GM18909 (cell line): ENCODE measurements around the gene TMEM14B.
"Not testable (repeated sequence)": the region's sequence is repeated elsewhere in the genome, so short reads cannot be mapped to it uniquely, and the experiment has no call there.

Experiments
- ATAC-seq: cut with Tn5 transposase; IDR thresholded peaks from one replicate; pipeline ENCODE4 v1.9.1; 2021; ENCODE audit warnings: mild to moderate bottlenecking; ENCODE audit not compliant: unreplicated experiment, poor library complexity

TMEM14B gene

GRCh38 chr6:10747251-10747972, at the start of gene TMEM14B:
Gene TMEM14B (plus strand): TSS chr6:10747805. CDS start chr6:10749246, 1,441 bp downstream.
- peak; percentile 96 for ATAC-seq

DNA sequence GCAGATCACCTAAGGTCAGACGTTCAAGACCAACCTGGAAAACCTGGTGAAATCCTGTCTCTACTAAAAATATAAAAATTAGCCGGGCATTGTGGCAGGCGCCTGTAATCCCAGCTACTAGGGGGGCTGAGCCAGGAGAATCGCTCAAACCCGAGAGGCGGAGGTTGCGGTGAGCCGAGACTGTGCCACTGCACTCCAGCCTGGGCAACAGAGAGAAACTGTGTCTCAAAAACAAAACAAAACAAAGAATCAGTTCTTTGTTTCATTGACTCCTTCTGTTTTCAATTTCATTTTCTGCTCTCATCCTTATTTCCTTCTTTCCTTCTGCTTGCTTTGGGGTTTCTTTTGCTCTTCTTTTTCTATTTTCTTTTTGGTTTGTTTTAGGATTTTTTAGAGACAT, 33.6 kb upstream of the TMEM14B start:
- ATAC-seq = no peak

- ATAC-seq = no peak
Observed at GRCh38 chr6:10719296-10719963, 28.2 kb upstream of the TMEM14B start.

GRCh38 chr6:10719964-10720264, 27.7 kb upstream of the TMEM14B start:
- ATAC-seq = no peak

DNA sequence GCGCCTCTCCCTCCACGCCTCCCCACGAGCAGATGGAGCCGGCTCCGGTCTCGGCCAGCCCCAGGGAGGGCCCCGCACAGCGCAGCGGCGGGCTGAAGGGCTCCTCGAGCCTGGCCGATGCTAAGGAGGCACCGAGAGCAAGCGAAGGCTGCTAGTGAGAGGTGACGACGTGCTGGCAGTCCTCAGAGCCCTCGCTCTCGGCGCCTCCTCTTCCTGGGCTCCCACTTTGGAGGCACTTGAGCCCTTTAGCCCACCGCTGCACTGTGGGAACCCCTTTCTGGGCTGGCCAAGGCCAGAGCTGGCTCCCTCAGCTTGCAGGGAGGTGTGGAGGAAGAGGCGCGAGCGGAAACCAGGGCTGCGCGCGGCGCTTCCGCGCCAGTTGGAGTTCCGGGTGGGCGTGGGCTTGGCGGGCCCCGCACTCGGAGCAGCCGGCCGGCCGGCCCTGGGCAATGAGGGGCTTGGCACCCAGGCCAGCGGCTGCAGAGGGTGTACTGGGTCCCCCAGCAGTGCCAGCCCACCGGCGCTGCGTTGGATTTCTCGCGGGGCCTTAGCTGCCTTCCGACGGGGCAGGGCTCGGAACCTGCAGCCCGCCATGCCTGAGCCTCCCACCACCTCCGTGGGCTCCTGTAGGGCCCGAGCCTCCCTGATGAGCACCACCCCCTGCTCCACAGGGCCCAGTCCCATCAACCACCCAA, 27.2 kb upstream of the TMEM14B start:
- ATAC-seq = no peak

DNA sequence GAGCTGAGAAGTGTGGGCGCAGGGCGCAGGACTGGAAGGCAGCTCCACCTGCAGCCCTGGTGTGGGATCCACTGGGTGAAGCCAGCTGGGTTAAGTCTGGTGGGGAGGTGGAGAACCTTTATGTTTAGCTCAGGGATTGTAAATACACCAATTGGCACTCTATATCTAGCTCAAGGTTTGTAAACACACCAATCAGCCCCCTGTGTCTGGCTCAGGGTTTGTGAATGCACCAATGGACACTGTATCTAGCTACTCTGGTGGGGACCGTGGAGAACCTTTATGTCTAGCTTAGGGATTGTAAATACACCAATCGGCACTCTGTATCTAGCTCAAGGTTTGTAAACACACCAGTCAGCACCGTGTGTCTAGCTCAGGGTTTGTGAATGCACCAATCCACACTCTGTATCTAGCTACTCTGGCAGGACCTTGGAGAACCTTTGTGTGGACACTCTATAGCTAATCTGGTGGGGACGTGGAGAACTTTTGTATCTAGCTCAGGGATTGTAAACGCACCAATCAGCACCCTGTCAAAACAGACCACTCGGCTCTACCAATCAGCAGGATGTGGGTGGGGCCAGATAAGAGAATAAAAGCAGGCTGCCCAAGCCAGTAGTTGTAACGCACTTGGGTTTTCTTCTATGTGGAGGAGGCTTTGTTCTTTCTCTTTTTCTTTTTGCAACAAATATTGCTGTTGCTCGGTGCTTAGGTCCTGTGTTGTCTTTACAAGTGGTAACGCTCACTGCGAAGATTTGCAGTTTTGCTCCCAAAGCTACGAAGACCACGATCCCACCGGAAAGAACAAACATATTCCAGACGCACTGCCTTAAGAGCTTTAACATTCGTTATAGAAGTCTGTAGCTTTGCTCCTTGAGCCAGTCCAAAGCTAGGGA, 26.4 kb upstream of the TMEM14B start:
- not testable (repeated sequence) for ATAC-seq

GRCh38 chr6:10721850-10722569, 25.6 kb upstream of the TMEM14B start:
- no peak for ATAC-seq

DNA sequence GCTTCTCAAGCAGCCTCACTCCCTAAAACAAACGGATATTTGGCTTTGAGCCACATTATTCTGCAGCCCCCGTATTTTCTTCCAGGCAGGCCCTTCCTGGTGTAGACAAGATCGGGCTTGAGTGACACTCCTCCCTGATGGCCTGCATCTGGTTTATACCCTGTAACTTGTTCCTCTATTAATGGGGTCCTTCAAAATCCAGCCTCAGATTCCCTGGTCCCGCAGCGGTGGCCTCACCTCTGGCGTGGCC, 25.1 kb upstream of the TMEM14B start:
- no peak for ATAC-seq

- peak; percentile 98 for ATAC-seq
Observed at GRCh38 chr6:10722820-10723566, 24.6 kb upstream of the TMEM14B start, which contains the start of gene TMEM14C. Gene TMEM14C (plus strand): TSS chr6:10723070. CDS start chr6:10724614, 1,544 bp downstream.

DNA sequence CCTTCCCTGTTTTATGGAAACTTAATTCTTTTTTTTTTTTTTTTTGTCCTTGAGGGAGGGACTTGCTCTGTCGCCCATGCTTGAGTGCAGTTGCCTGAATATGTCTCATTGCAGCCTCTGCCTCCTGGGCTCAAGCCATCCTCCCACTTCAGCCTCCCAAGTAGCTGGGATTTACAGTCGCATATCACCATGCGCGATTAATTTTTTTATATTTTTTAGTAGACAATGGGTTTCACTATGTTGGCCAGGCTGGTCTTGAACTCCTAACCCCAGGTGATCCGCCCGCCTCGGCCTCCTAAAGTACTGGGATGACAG, 24.1 kb upstream of the TMEM14B start:
- ATAC-seq = no peak

- ATAC-seq = no peak
Observed at GRCh38 chr6:10725044-10725443, 22.6 kb upstream of the TMEM14B start.

GRCh38 chr6:10725716-10726115, 21.9 kb upstream of the TMEM14B start:
- no peak for ATAC-seq

DNA sequence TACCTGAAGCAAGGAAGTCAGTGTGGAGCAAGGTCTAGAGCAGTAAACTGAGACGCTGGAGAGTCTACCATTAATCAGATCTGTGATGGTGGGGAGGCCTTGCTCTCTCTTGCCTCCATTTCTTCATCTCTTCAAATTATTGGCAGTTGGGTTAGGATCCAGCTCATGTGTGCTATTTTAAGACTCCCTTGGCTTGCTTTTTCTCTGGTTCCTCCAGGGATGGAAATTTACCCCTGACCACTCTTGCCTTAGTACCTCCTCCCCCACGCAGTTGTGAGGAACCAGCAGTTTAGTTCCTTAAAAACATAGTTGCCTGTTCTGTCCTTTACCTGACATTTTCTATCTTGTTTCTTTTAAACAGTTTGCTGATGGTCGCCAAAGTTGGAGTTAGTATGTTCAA, 17.4 kb upstream of the TMEM14B start:
- no peak for ATAC-seq

DNA sequence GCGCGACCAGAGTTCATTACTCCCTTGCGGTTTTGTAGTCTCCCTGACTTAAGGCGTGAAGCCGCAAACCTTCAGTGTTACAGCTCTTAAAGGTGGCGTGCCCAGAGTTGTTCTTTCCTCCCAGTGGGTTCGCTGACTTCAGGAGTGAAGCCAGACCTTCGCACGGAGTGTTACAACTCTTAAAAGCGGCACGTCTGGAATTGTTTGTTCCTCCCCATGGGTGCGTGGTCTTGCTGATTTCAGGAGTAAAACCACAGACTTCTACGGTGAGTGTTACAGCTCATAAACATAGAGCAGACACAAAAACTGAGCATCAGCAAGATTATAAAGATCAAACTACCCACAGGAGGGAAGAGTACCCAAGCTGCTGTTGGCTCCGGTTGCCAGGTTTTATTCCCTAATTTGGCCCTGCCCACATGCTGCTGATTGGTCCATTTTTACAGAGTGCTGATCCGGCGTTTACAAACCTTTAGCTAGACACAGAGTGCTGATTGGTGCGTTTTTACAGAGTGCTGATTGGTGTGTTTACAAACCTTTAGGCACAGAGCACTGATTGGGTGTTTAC, 14.4 kb upstream of the TMEM14B start:
- no peak for ATAC-seq

DNA sequence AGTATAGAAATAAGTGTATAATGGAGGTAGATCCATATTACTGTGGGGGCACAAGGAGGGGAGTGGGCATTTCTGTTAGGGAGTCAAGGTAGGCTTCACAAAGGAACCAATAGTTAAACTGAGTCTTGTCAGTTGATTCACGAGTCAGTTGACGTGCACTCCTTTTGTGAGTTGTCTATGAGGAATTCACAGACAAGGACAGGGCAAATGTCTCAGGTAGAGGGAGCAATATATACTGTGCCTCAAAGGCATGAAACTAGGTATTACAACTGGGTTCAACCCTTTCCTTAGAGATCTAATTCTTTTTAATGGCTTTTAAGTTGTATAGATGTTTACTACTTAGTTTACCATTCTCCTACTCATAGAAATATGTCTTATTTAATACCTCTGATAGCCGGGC, 13.7 kb upstream of the TMEM14B start:
- ATAC-seq = no peak

GRCh38 chr6:10736731-10737130, 10.9 kb upstream of the TMEM14B start:
- ATAC-seq = no peak

DNA sequence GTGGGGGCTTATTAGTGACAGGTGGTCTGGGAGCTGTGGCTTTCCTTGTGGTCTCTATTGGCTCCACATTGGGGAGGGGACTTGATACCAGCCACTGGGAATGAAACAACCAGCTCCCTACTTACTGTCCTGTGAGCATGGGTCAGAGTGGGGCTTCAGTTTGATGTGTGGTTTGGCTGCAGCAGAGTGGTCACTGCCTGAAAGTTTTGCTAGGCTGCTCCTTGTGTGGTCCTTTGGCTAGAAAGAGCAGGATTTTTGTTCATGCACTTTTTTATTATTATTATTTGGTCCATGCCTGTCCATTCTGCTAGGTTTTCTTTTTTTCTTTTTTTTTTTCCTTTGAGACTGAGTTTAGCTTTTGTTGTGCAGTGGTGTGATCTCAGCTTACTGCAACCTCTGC, 7.5 kb upstream of the TMEM14B start:
- no peak for ATAC-seq

GRCh38 chr6:10741643-10742042, 6.0 kb upstream of the TMEM14B start:
- not testable (repeated sequence) for ATAC-seq

GRCh38 chr6:10742251-10742650, 5.4 kb upstream of the TMEM14B start:
- ATAC-seq = no peak
